ENCODE results near the gene CD46.
"Not testable (repeated sequence)": the region's sequence is repeated elsewhere in the genome, so short reads cannot be mapped to it uniquely, and the experiment has no call there.

CD46 gene

GRCh38 chr1:207751790-207752455 is at the start of gene CD46:
CD46 (plus strand) TSS chr1:207752054; CDS start chr1:207752213, 159 bp downstream.
- peak; percentile 82 for DNase-seq

GRCh38 chr1:207702317-207702716 is 49.5 kb upstream of the CD46 start:
- no peak for DNase-seq

- DNase-seq: no peak
Observed at GRCh38 chr1:207703712-207704111, 48.1 kb upstream of the CD46 start.

- DNase-seq: not testable (repeated sequence)
Observed at GRCh38 chr1:207708004-207708403, 43.9 kb upstream of the CD46 start.

- no peak for DNase-seq
Observed at GRCh38 chr1:207711285-207711684, 40.6 kb upstream of the CD46 start.

- DNase-seq: not testable (repeated sequence)
Observed at GRCh38 chr1:207712701-207713100, 39.2 kb upstream of the CD46 start.

GRCh38 chr1:207713529-207713928 is 38.3 kb upstream of the CD46 start:
- DNase-seq: no peak

- DNase-seq: no peak
Observed at GRCh38 chr1:207719234-207719633, 32.6 kb upstream of the CD46 start.

- not testable (repeated sequence) for DNase-seq
Observed at GRCh38 chr1:207728200-207728858, 23.5 kb upstream of the CD46 start.

- not testable (repeated sequence) for DNase-seq
Observed at GRCh38 chr1:207737503-207738157, 14.2 kb upstream of the CD46 start.

GRCh38 chr1:207738158-207738659 is 13.6 kb upstream of the CD46 start:
- not testable (repeated sequence) for DNase-seq

- DNase-seq: no peak
Observed at GRCh38 chr1:207740207-207740606, 11.6 kb upstream of the CD46 start.

GRCh38 chr1:207742850-207743555 is 8.9 kb upstream of the CD46 start:
- no peak for DNase-seq

- no peak for DNase-seq
Observed at GRCh38 chr1:207744000-207744534, 7.8 kb upstream of the CD46 start.

- no peak for DNase-seq
Observed at GRCh38 chr1:207745285-207745684, 6.6 kb upstream of the CD46 start.

- DNase-seq: no peak
Observed at GRCh38 chr1:207745839-207746767, 5.8 kb upstream of the CD46 start.

- no peak for DNase-seq
Observed at GRCh38 chr1:207747627-207748492, 4.0 kb upstream of the CD46 start.

- DNase-seq: no peak
Observed at GRCh38 chr1:207748737-207749528, 2.9 kb upstream of the CD46 start.

- no peak for DNase-seq
Observed at GRCh38 chr1:207750631-207751305, 1.1 kb upstream of the CD46 start.
